H1 (cell line): Measurements from ENCODE around the gene DOHH. TPM values are rescaled to one million over a fixed set of nuclear protein-coding genes. Genes with fewer than 3 reads are reported as not detected.

Experiments
- CTCF ChIA-PET: fragments of 300-600 bp; sonication (Branson Sonifier 250); formaldehyde crosslinking; loops from one replicate; lab custom pipeline; 2021; ENCODE audit not compliant: partially characterized antibody; lab: Charles Lee
- POLR2A ChIA-PET: fragments of 300-600 bp; sonication (Branson Sonifier 250); formaldehyde crosslinking; loops from one replicate; lab custom pipeline; 2021; ENCODE audit warnings: inconsistent platforms; ENCODE audit not compliant: partially characterized antibody; lab: Charles Lee
- DNase-seq, 2 experiments: peaks; one replicate each; pipeline versions ENCODE4 v3.0.0 to v3.0.0-alpha.2; 2010 to 2022; ENCODE audit warnings: low spot score in 2 of 2, low read depth in 1 of 2, mixed read lengths in 1 of 2
- FAIRE-seq: peaks from 2 replicates; lab custom pipeline; 2011; peaks lifted over from hg19 to GRCh38; lab: Jason Lieb, UNC
- H2AFZ ChIP-seq: 2 replicates; pipeline ENCODE4 v1.8.1; 2012; ENCODE audit warnings: low read length, inconsistent platforms
- H2AK5ac ChIP-seq: 2 replicates; pipeline ENCODE4 v1.6.1; 2013; ENCODE audit warnings: low read depth, low read length
- H2BK120ac ChIP-seq: replicated peaks from 2 replicates; pipeline ENCODE3; 2013; ENCODE audit warnings: low read depth, low read length, inconsistent platforms
- H2BK12ac ChIP-seq: 2 replicates; pipeline ENCODE4 v1.6.1; 2013; ENCODE audit warnings: low read depth, low read length
- H2BK15ac ChIP-seq: 2 replicates; pipeline ENCODE4 v1.6.1; 2013; ENCODE audit warnings: low read length
- H2BK20ac ChIP-seq: 2 replicates; pipeline ENCODE4 v1.6.1; 2013; ENCODE audit warnings: low read length
- H2BK5ac ChIP-seq: 2 replicates; pipeline ENCODE4 v1.6.1; 2013; ENCODE audit warnings: low read depth, low read length
- H3K14ac ChIP-seq: 2 replicates; pipeline ENCODE4 v1.6.1; 2013; ENCODE audit warnings: inconsistent platforms; ENCODE audit not compliant: insufficient read length
- H3K18ac ChIP-seq: 2 replicates; pipeline ENCODE4 v1.6.1; 2013; ENCODE audit warnings: low read length; ENCODE audit errors: extremely low read depth
- H3K23ac ChIP-seq: 2 replicates; pipeline ENCODE4 v1.6.1; 2013; ENCODE audit warnings: inconsistent platforms; ENCODE audit not compliant: insufficient read length
- H3K23me2 ChIP-seq: 2 replicates; pipeline ENCODE4 v1.6.1; 2013; ENCODE audit warnings: low read depth, low read length
- H3K27ac ChIP-seq: 2 replicates; pipeline ENCODE4 v1.6.1; 2011; ENCODE audit warnings: low read depth, low read length, inconsistent platforms
- H3K27me3 ChIP-seq, 4 experiments: replicated peaks in 1 of 4; 1 replicate in 1 of 4; 2 replicates in 3 of 4; pipeline versions ENCODE4 v1.6.1 to v1.8.1; 2011 to 2013; ENCODE audit warnings: low read length in 3 of 4, mild to moderate bottlenecking in 3 of 4, inconsistent platforms in 2 of 4, mixed read lengths in 2 of 4, moderate library complexity in 1 of 4; ENCODE audit not compliant: control insufficient read depth in 3 of 4, insufficient read depth in 3 of 4; ENCODE audit errors: extremely low read depth in 1 of 4
- H3K36me3 ChIP-seq, 4 experiments: 2 replicates each; pipeline versions ENCODE4 v1.6.1 to v1.8.1; 2011 to 2013; ENCODE audit warnings: mild to moderate bottlenecking in 4 of 4, low read length in 3 of 4, moderate library complexity in 2 of 4, control low read depth in 1 of 4, inconsistent platforms in 1 of 4; ENCODE audit not compliant: insufficient read depth in 4 of 4, control insufficient read depth in 2 of 4
- H3K4ac ChIP-seq: replicated peaks from 2 replicates; pipeline ENCODE3; 2013; ENCODE audit warnings: low read length, low read depth, mixed read lengths, inconsistent platforms; ENCODE audit not compliant: insufficient read length
- H3K4me1 ChIP-seq, 4 experiments: replicated peaks in 1 of 4; 1 replicate in 1 of 4; 2 replicates in 3 of 4; pipeline versions ENCODE4 v1.6.1 to v1.8.1; 2011 to 2013; ENCODE audit warnings: low read length in 3 of 4, inconsistent platforms in 2 of 4, mixed read lengths in 1 of 4; ENCODE audit not compliant: insufficient read depth in 4 of 4, control insufficient read depth in 3 of 4
- H3K4me2 ChIP-seq, 2 experiments: 2 replicates each; pipeline versions ENCODE4 v1.6.1 to v1.8.1; 2011 to 2013; ENCODE audit warnings: low read depth in 2 of 2, low read length in 2 of 2, control low read depth in 1 of 2, inconsistent platforms in 1 of 2, mild to moderate bottlenecking in 1 of 2; ENCODE audit not compliant: insufficient read depth in 1 of 2
- H3K4me3 ChIP-seq, 4 experiments: fragments of 200-600, 300-600 bp in 1 of 4; sonication (generic), shearing (Covaris generic), sonication (Bioruptor Twin) in 1 of 4; 2 replicates each; pipeline versions ENCODE4 v1.5.1 to v1.8.1; 2011 to 2016; ENCODE audit warnings: low read length in 4 of 4, low read depth in 3 of 4, control low read depth in 2 of 4, inconsistent platforms in 2 of 4, mild to moderate bottlenecking in 2 of 4, mixed read lengths in 1 of 4, moderate library complexity in 1 of 4; ENCODE audit not compliant: insufficient read depth in 2 of 4; ENCODE audit errors: extremely low read depth in 1 of 4
- H3K56ac ChIP-seq: replicated peaks from 2 replicates; pipeline ENCODE3; 2013; ENCODE audit warnings: low read depth, mild to moderate bottlenecking, mixed read lengths, low read length, inconsistent platforms; ENCODE audit not compliant: insufficient read length
- H3K79me1 ChIP-seq: 2 replicates; pipeline ENCODE4 v1.6.1; 2013; ENCODE audit warnings: low read depth, low read length, control low read depth
- H3K79me2 ChIP-seq, 2 experiments: 2 replicates each; pipeline versions ENCODE4 v1.6.1 to v1.8.1; 2012 to 2013; ENCODE audit warnings: low read length in 2 of 2, mild to moderate bottlenecking in 2 of 2, inconsistent platforms in 1 of 2; ENCODE audit not compliant: insufficient read depth in 2 of 2, control insufficient read depth in 1 of 2
- H3K9ac ChIP-seq, 4 experiments: replicated peaks in 1 of 4; 1 replicate in 1 of 4; 2 replicates in 3 of 4; pipeline versions ENCODE4 v1.6.1 to v1.8.1; 2011 to 2013; ENCODE audit warnings: low read depth in 3 of 4, low read length in 3 of 4, control low read depth in 2 of 4, mild to moderate bottlenecking in 2 of 4, moderate library complexity in 2 of 4, inconsistent platforms in 1 of 4; ENCODE audit errors: extremely low read depth in 1 of 4
- H3K9me3 ChIP-seq, 2 experiments: 2 replicates each; pipeline versions ENCODE4 v1.6.1 to v1.8.1; 2012 to 2013; ENCODE audit warnings: mild to moderate bottlenecking in 2 of 2, moderate library complexity in 2 of 2, control low read depth in 1 of 2, inconsistent platforms in 1 of 2, low read depth in 1 of 2, low read length in 1 of 2, mixed read lengths in 1 of 2; ENCODE audit not compliant: insufficient read depth in 2 of 2
- H4K20me1 ChIP-seq, 2 experiments: replicated peaks in 1 of 2; 2 replicates each; pipeline versions ENCODE3 to v1.8.1; 2011 to 2013; ENCODE audit warnings: inconsistent platforms in 2 of 2, low read length in 2 of 2, mild to moderate bottlenecking in 1 of 2; ENCODE audit not compliant: insufficient read depth in 2 of 2, control insufficient read depth in 1 of 2
- H4K5ac ChIP-seq: 2 replicates; pipeline ENCODE4 v1.6.1; 2013; ENCODE audit warnings: low read length, low read depth, mixed read lengths, inconsistent platforms; ENCODE audit not compliant: insufficient read length
- H4K8ac ChIP-seq: 2 replicates; pipeline ENCODE4 v1.8.0; 2013; ENCODE audit warnings: mild to moderate bottlenecking, moderate library complexity, low read length, inconsistent platforms; ENCODE audit not compliant: insufficient read depth; ENCODE audit errors: extremely low read depth
- H4K91ac ChIP-seq: replicated peaks from 2 replicates; pipeline ENCODE3; 2013; ENCODE audit warnings: low read length, mixed read lengths, inconsistent platforms; ENCODE audit not compliant: insufficient read length
- ASH2L ChIP-seq: fragments of 200-600, 300-600 bp; sonication (generic); IDR thresholded peaks from one replicate; pipeline ENCODE4 v1.7.1; 2017; ENCODE audit warnings: low read length
- ATF2 ChIP-seq: IDR thresholded peaks from 2 replicates; pipeline ENCODE4 v1.6.1; 2012; ENCODE audit warnings: low read length, inconsistent platforms
- CHD1 ChIP-seq: IDR thresholded peaks from 2 replicates; pipeline ENCODE4 v1.6.1; 2012; ENCODE audit warnings: low read depth, low read length, improper control_type of control experiment
- CHD2 ChIP-seq: IDR thresholded peaks from 2 replicates; pipeline ENCODE4 v1.6.1; 2012; ENCODE audit warnings: low read length, improper control_type of control experiment
- CTBP2 ChIP-seq: IDR thresholded peaks from 2 replicates; pipeline ENCODE4 v1.7.0; 2011; ENCODE audit warnings: borderline replicate concordance, mild to moderate bottlenecking, moderate library complexity, mixed read lengths, low read length; ENCODE audit not compliant: insufficient read depth, insufficient read length
- EGR1 ChIP-seq: IDR thresholded peaks from 2 replicates; pipeline ENCODE4 v1.6.1; 2011; ENCODE audit warnings: low read depth, low read length, borderline replicate concordance
- EP300 ChIP-seq, 2 experiments: IDR thresholded peaks; 1 replicate in 1 of 2; 2 replicates in 1 of 2; pipeline ENCODE4 v1.6.1; 2011 to 2012; ENCODE audit warnings: low read depth in 2 of 2, low read length in 2 of 2, mild to moderate bottlenecking in 2 of 2, borderline replicate concordance in 1 of 2, inconsistent platforms in 1 of 2, moderate library complexity in 1 of 2
- NANOG ChIP-seq: IDR thresholded peaks from 2 replicates; pipeline ENCODE4 v1.6.1; 2011; ENCODE audit warnings: low read length, low read depth, mild to moderate bottlenecking, inconsistent platforms; ENCODE audit not compliant: insufficient read depth, poor library complexity, severe bottlenecking
- POU5F1 ChIP-seq: IDR thresholded peaks from 2 replicates; pipeline ENCODE4 v1.6.1; 2011; ENCODE audit warnings: low read depth, mild to moderate bottlenecking, low read length, moderate library complexity
- SIN3A ChIP-seq, 2 experiments: IDR thresholded peaks in 1 of 2; conservative IDR thresholded peaks in 1 of 2; 2 replicates each; pipeline ENCODE4 v1.6.1; 2011 to 2012; ENCODE audit warnings: low read length in 2 of 2, improper control_type of control experiment in 1 of 2, low read depth in 1 of 2, mild to moderate bottlenecking in 1 of 2
- TAF1 ChIP-seq: IDR thresholded peaks from 2 replicates; pipeline ENCODE4 v1.6.1; 2011; ENCODE audit warnings: mild to moderate bottlenecking, low read depth, low read length
- TBP ChIP-seq: IDR thresholded peaks from 2 replicates; pipeline ENCODE4 v1.6.1; 2011; ENCODE audit warnings: low read depth, low read length, improper control_type of control experiment
- WGBS, 2 experiments: shearing (Covaris generic) in 1 of 2; methylation state at CpG; one replicate each; pipeline versions ENCODE4 v1.1.6 to v1.1.7; 2013 to 2015; ENCODE audit warnings: low lambda C conversion rate in 2 of 2, mixed read lengths in 2 of 2, inconsistent platforms in 1 of 2, low coverage in 1 of 2, missing lambda C conversion rate in 1 of 2; ENCODE audit not compliant: insufficient replicate concordance in 2 of 2, insufficient coverage in 1 of 2, insufficient read length in 1 of 2; ENCODE audit errors: extremely low coverage in 1 of 2, missing lambda C conversion rate in 1 of 2; 5-methylcytosine and 5-hydroxymethylcytosine counted together
- polyA plus RNA-seq, 7 experiments: library from polyadenylated mRNA; depleted of rRNA in 3 of 7; stranded (reverse) in 5 of 7; unstranded in 2 of 7; fragments of >200 nt in 5 of 7; fragments of 200-250 nt in 2 of 7; gene quantifications; 1 replicate in 5 of 7; 2 replicates in 1 of 7; 4 replicates in 1 of 7; pipeline versions ENCODE4 v1.2.1 to v1.2.3, GENCODE V29; 2011 to 2013; ENCODE audit warnings: missing spikeins in 2 of 7, mixed read lengths in 2 of 7
- total RNA-seq: library from RNA; stranded (reverse); fragmentation: NEBNext Ultra II Directional; extraction: Animal tissue kit (Norgen Biotek cat#: 25700); gene quantifications from 2 replicates; pipeline ENCODE4 v1.2.1, GENCODE V29; 2021

The DOHH gene
- total and polyA plus RNA-seq, 2 of the 8 experiments (the other 6 are each of a cell fraction or from before 2014, with no cell fraction given): 7.3 to 17.7 TPM

GRCh38 chr19:3514930-3515329 lies 14.5 kb upstream of the DOHH start:
- Histone ChIP-seq H4K5ac (no peak overlapping the region), H3K9ac (no peak overlapping the region), H2BK5ac (peak overlapping the region; percentile 44; the same call in 1 of the 2 replicates), H4K8ac (no peak overlapping the region), H2BK120ac (no peak overlapping the region), H2BK20ac (no peak overlapping the region), H3K4ac (no peak overlapping the region), H3K4me2 (no peak overlapping the region), H3K18ac (no peak overlapping the region), H3K9me3 (no peaks in the 10 kb centered on the region), H4K91ac (no peak overlapping the region), H3K23me2 (no peaks in the 10 kb centered on the region), H2BK15ac (no peak overlapping the region), H2AFZ (no peak overlapping the region), H3K4me1 (peaks cover 0 to 20% (median 18%) of the 10 kb centered on the region in 4 experiments; a peak in 6 of 7 replicates), H2BK12ac (no peak overlapping the region), H3K56ac (no peak overlapping the region), H3K27ac (no peak overlapping the region), H3K79me1 (peaks cover 29% of the 10 kb centered on the region), H3K14ac (no peak overlapping the region), H4K20me1 (peaks cover 8 to 23% of the 10 kb centered on the region in 2 experiments), H2AK5ac (no peak overlapping the region), H3K4me3 (no peak overlapping the region), H3K36me3 (no peaks in the 10 kb centered on the region; a peak in 1 of 8 replicates), H3K23ac (no peak overlapping the region), H3K79me2 (peaks cover 0 to 76% of the 10 kb centered on the region in 2 experiments; a peak in 3 of 4 replicates), H3K27me3 (no peaks in the 10 kb centered on the region)
- CTCF ChIA-PET: interaction anchor here (1.0 to 5.4 kb wide), 4 partner anchors 12 to 32 kb away, joined by 3 to 28 read pairs (median 10); partner anchors contain the start of gene DOHH
- FAIRE-seq (no peak), DNase-seq (no peak)
- POLR2A ChIA-PET: interaction anchor here (0.9 to 2.3 kb wide), 3 partner anchors 9 to 45 kb away, joined by 3 to 7 read pairs (median 3); partner anchors contain the start of gene FZR1
- WGBS, 2 experiments: 90% methylated on average over 12 of the region's 12 CpGs; no CpG with 5 or more reads in 1 of the 2 experiments
- TF ChIP-seq EGR1 (no peak), SIN3A (conservative IDR thresholded peaks at IDR 0.05 in 1 of 2, IDR thresholded peaks at IDR 0.05 in 1 of 2; ENCODE audit: low read depth in 1 of 2, low read length in 2 of 2) (no peak), CHD2 (no peak), EP300 (IDR thresholded peaks at IDR 0.05; ENCODE audit: borderline replicate concordance in 1 of 2, low read depth in 2 of 2, low read length in 2 of 2) (no peak), CHD1 (no peak), NANOG (no peak), POU5F1 (no peak), ASH2L (no peak), ATF2 (no peak), TAF1 (no peak), CTBP2 (no peak), TBP (no peak)
